Progenitor cell of endocrine pancreas (in vitro differentiated cells): ENCODE data around the gene ZBTB16. TPM values are rescaled to one million over a fixed set of nuclear protein-coding genes. Genes with fewer than 3 reads are reported as not detected.
A peak's percentile ranks its signal among the peaks of the same experiment; 100 is the strongest.
"Not testable (repeated sequence)": the region's sequence is repeated elsewhere in the genome, so short reads cannot be mapped to it uniquely, and the experiment has no call there.

Experiments
- DNase-seq: peaks from one replicate; pipeline ENCODE4 v3.0.0; 2021; ENCODE audit warnings: low spot score; ENCODE audit not compliant: unreplicated experiment
- H3K27ac Mint-ChIP-seq: 2 replicates; pipeline ENCODE4 v1.8.0; 2021; ENCODE audit warnings: mild to moderate bottlenecking, moderate library complexity, mixed read lengths
- H3K27me3 Mint-ChIP-seq: 2 replicates; pipeline ENCODE4 v1.8.0; 2021; ENCODE audit warnings: mixed read lengths
- H3K36me3 Mint-ChIP-seq: 2 replicates; pipeline ENCODE4 v1.8.0; 2022; ENCODE audit warnings: mixed read lengths; ENCODE audit not compliant: insufficient read depth
- H3K4me1 Mint-ChIP-seq: 2 replicates; pipeline ENCODE4 v1.8.0; 2021; ENCODE audit warnings: low read depth, mixed read lengths
- H3K4me3 Mint-ChIP-seq: 2 replicates; pipeline ENCODE4 v1.8.0; 2021; ENCODE audit warnings: low read depth, mild to moderate bottlenecking, moderate library complexity, mixed read lengths
- H3K9me3 Mint-ChIP-seq: 2 replicates; pipeline ENCODE4 v1.8.0; 2021; ENCODE audit warnings: low read depth, mixed read lengths
- total RNA-seq: library from RNA; stranded (reverse); gene quantifications from 2 replicates; pipeline ENCODE4 v1.2.1, GENCODE V29; 2021
- TF ChIP-seq, protein P1 (sequence below): fragments of 200-600 bp; sonication (generic); IDR thresholded peaks from one replicate; pipeline ENCODE4 v1.5.0; 2021; ENCODE audit warnings: antibody characterized with exemption, mild to moderate bottlenecking; ENCODE audit not compliant: unreplicated experiment

Gene ZBTB16
- total RNA-seq, 1 donor from 2014 or later = 29.6 TPM

GRCh38 chr11:114040706-114041211 is 18.8 kb upstream of the ZBTB16 start:
- peak overlapping the region; percentile 5 for H3K27ac Mint-ChIP-seq
- no peaks in the 10 kb centered on the region for H3K27me3 Mint-ChIP-seq
- no peaks in the 10 kb centered on the region for H3K36me3 Mint-ChIP-seq
- TF ChIP-seq, protein P1, sequence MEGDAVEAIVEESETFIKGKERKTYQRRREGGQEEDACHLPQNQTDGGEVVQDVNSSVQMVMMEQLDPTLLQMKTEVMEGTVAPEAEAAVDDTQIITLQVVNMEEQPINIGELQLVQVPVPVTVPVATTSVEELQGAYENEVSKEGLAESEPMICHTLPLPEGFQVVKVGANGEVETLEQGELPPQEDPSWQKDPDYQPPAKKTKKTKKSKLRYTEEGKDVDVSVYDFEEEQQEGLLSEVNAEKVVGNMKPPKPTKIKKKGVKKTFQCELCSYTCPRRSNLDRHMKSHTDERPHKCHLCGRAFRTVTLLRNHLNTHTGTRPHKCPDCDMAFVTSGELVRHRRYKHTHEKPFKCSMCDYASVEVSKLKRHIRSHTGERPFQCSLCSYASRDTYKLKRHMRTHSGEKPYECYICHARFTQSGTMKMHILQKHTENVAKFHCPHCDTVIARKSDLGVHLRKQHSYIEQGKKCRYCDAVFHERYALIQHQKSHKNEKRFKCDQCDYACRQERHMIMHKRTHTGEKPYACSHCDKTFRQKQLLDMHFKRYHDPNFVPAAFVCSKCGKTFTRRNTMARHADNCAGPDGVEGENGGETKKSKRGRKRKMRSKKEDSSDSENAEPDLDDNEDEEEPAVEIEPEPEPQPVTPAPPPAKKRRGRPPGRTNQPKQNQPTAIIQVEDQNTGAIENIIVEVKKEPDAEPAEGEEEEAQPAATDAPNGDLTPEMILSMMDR = no peak
- H3K4me3 Mint-ChIP-seq = no peak overlapping the region
- no peak for DNase-seq
- no peaks in the 10 kb centered on the region for H3K9me3 Mint-ChIP-seq
- H3K4me1 Mint-ChIP-seq = peaks cover 2% of the 10 kb centered on the region

GRCh38 chr11:114042234-114042633 is 17.3 kb upstream of the ZBTB16 start:
- H3K27ac Mint-ChIP-seq = peak overlapping the region; percentile 26
- no peaks in the 10 kb centered on the region for H3K27me3 Mint-ChIP-seq

DNA sequence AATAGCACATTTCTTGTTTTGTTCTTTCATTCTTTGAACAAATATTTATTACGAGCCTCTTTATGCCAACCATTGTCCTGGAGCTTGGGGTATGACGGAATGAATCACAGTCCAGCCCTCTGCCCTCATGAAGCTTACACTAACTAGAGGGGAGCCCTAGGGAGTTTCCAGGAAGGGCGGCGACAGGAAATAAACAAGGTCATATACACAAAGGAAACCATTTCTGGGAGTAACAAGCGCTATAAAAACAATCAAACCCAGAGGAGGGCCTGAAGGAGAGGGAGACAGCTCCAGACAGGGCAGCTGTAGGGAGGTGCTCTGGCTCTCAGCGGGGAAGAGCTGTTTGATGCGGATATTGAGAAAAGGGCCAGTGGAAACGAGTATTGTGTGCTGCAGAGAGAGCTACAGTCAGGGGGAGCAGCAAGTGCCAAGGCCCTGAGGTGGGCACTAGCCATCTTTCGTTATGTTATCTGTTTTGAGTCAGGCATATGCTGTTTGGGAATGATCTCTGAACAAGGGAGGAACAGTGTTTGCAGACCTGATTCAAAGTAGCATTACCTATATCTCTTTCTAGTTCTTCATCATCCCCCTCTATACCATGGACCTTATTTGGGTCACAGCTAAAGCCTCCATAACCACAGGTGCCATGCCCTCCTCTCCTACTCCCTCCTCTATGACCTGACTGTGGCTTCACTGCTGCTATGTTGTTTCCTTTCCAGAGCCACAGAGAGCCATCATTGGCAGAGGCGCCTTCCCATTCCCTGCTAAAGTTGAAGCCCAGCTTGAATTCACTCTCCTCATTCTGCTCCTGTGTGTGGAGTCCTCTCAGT is 15.3 kb upstream of the ZBTB16 start:
- Mint-ChIP-seq H3K27me3 (no peaks in the 10 kb centered on the region), H3K36me3 (no peaks in the 10 kb centered on the region), H3K27ac (peak overlapping the region; percentile 11), H3K9me3 (no peaks in the 10 kb centered on the region), H3K4me3 (no peak overlapping the region), H3K4me1 (peaks cover 17% of the 10 kb centered on the region)
- no peak for DNase-seq
- TF ChIP-seq, protein P1 = no peak

More at GRCh38 chr11:114042234-114042633, 17.3 kb upstream of the ZBTB16 start:
- Mint-ChIP-seq H3K36me3 (no peaks in the 10 kb centered on the region), H3K9me3 (no peaks in the 10 kb centered on the region), H3K4me3 (no peak overlapping the region), H3K4me1 (peaks cover 3% of the 10 kb centered on the region)
- TF ChIP-seq, protein P1 = no peak
- no peak for DNase-seq

DNA sequence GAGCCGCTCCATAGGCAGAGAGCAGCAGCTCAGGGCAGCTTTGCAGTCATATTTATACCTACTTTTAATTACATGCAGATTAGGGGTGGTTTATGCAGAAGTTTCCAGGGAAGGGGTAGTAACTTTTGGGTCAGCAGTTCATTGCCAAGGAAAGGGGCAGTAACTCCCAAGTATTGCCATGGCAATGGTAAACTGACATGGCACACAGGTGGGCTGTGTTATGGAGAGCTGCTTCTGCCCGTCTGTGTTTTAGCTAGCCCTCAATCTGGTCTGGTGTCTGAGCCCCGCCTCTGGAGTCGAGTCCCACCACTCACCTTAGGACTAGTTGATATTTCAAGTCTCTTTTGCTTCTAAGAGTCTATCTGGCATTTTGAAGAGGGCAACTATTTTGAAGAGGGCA is 12.2 kb upstream of the ZBTB16 start:
- TF ChIP-seq, protein P1 = no peak
- Mint-ChIP-seq H3K4me1 (peaks cover 27% of the 10 kb centered on the region), H3K9me3 (no peaks in the 10 kb centered on the region), H3K36me3 (no peaks in the 10 kb centered on the region), H3K27me3 (no peaks in the 10 kb centered on the region), H3K4me3 (no peak overlapping the region), H3K27ac (peak overlapping the region; percentile 49)
- DNase-seq = no peak

DNA sequence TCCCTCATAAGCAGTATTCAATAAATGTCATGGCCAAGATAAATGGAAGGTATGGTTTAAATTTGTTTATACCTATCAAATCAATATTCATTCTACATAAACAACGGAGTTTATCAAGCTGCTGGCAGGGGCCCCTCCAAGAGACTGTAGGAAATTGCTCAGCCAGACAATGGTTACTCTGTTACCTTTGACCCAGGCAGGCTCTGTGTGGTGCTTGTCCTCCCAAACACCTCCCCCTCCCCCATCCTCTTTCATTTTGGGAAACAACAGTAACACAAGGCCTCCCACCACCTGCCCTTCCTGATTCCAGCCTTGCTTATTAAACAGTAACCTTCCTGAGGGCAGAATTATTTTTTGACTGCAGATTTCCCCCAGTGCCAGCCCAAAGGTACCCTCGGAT is 10.5 kb upstream of the ZBTB16 start:
- H3K36me3 Mint-ChIP-seq = no peaks in the 10 kb centered on the region
- H3K9me3 Mint-ChIP-seq = no peaks in the 10 kb centered on the region
- no peaks in the 10 kb centered on the region for H3K27me3 Mint-ChIP-seq
- peak overlapping the region; percentile 91 for H3K27ac Mint-ChIP-seq
- peak overlapping the region; percentile 33 for H3K4me3 Mint-ChIP-seq
- TF ChIP-seq, protein P1 = no peak
- peaks cover 27% of the 10 kb centered on the region for H3K4me1 Mint-ChIP-seq
- no peak for DNase-seq

DNA sequence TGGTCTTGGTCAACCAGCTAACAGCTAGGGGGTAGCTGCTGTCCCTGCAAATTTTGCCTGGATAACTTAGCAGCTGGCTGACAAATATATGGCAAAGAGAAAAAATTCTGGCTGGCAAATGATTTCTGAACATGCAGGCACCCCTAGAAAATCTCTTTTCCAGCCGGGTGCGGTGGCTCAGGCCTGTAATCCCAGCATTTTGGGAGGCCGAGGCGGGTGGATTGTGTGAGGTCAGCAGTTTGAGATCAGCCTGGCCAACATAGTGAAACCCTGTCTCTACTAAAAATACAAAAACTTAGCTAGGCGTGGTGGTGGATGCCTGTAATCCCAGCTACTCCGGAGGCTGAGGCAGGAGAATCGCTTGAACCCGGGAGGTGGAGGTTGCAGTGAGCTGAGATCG is 9.7 kb upstream of the ZBTB16 start:
- not testable (repeated sequence) for H3K27me3 Mint-ChIP-seq, H3K9me3 Mint-ChIP-seq, H3K36me3 Mint-ChIP-seq, DNase-seq, H3K4me3 Mint-ChIP-seq
- peaks cover 27% of the 10 kb centered on the region for H3K4me1 Mint-ChIP-seq
- H3K27ac Mint-ChIP-seq = peak overlapping the region; percentile 91
